RPMI7951 (cell line): ENCODE results near the gene UHMK1. TPM values are rescaled to one million over a fixed set of nuclear protein-coding genes. Genes with fewer than 3 reads are reported as not detected.
A peak's percentile ranks its signal among the peaks of the same experiment; 100 is the strongest.
"Not testable (repeated sequence)": the region's sequence is repeated elsewhere in the genome, so short reads cannot be mapped to it uniquely, and the experiment has no call there.

ENCODE experiments used
- DNase-seq: peaks from one replicate; pipeline ENCODE4 v3.0.0-alpha.2; 2012; ENCODE audit warnings: low read depth
- total RNA-seq: library from RNA; depleted of rRNA; stranded (reverse); fragments of >200 nt; shearing (Covaris generic); gene quantifications from 2 replicates; pipeline ENCODE4 v1.2.3, GENCODE V29; 2014; rRNA removed

UHMK1 gene
- 60.0 and 61.0 TPM in 2 replicates for total RNA-seq

- DNase-seq = peak; percentile 89
Measured at GRCh38 chr1:162497723-162498495, at the start of gene UHMK1. Gene UHMK1 (plus strand): TSS chr1:162497818. CDS start chr1:162498001, 183 bp downstream.

- DNase-seq = not testable (repeated sequence)
Measured at GRCh38 chr1:162454361-162454760, 43.3 kb upstream of the UHMK1 start.

- no peak for DNase-seq
Measured at GRCh38 chr1:162456323-162456722, 41.3 kb upstream of the UHMK1 start.

GRCh38 chr1:162458236-162458635 lies 39.4 kb upstream of the UHMK1 start:
- no peak for DNase-seq

GRCh38 chr1:162462425-162462824 lies 35.2 kb upstream of the UHMK1 start:
- DNase-seq = not testable (repeated sequence)

GRCh38 chr1:162463021-162463420 lies 34.6 kb upstream of the UHMK1 start:
- no peak for DNase-seq

GRCh38 chr1:162466797-162467196 lies 30.8 kb upstream of the UHMK1 start:
- DNase-seq = no peak

GRCh38 chr1:162470216-162470615 lies 27.4 kb upstream of the UHMK1 start:
- no peak for DNase-seq

- DNase-seq = no peak
Measured at GRCh38 chr1:162471290-162471853, 26.2 kb upstream of the UHMK1 start.

GRCh38 chr1:162475089-162475488 lies 22.5 kb upstream of the UHMK1 start:
- DNase-seq = no peak

GRCh38 chr1:162475539-162476185 lies 22.0 kb upstream of the UHMK1 start:
- DNase-seq = no peak

GRCh38 chr1:162476620-162477019 lies 21.0 kb upstream of the UHMK1 start:
- no peak for DNase-seq

- DNase-seq = no peak
Measured at GRCh38 chr1:162485236-162485635, 12.4 kb upstream of the UHMK1 start.

GRCh38 chr1:162487241-162487640 lies 10.4 kb upstream of the UHMK1 start:
- DNase-seq = peak; percentile 25

GRCh38 chr1:162488219-162488618 lies 9.4 kb upstream of the UHMK1 start:
- no peak for DNase-seq

- not testable (repeated sequence) for DNase-seq
Measured at GRCh38 chr1:162495531-162496233, 1.9 kb upstream of the UHMK1 start.

- no peak for DNase-seq
Measured at GRCh38 chr1:162497104-162497722, 405 bp upstream of the UHMK1 start.

GRCh38 chr1:162498496-162498810 lies 835 bp downstream of the UHMK1 start:
- DNase-seq = peak; percentile 2

- DNase-seq = no peak
Measured at GRCh38 chr1:162500805-162501204, 3.2 kb downstream of the UHMK1 start.

- DNase-seq = no peak
Measured at GRCh38 chr1:162502077-162502476, 4.5 kb downstream of the UHMK1 start.

GRCh38 chr1:162502928-162503327 lies 5.3 kb downstream of the UHMK1 start:
- DNase-seq = no peak

- no peak for DNase-seq
Measured at GRCh38 chr1:162527314-162527713, 29.7 kb downstream of the UHMK1 start.
